ENCODE data around the gene TXNRD1. TPM values are rescaled to one million over a fixed set of nuclear protein-coding genes. Genes with fewer than 3 reads are reported as not detected.
A peak's percentile ranks its signal among the peaks of the same experiment; 100 is the strongest.
"Not testable (repeated sequence)": the region's sequence is repeated elsewhere in the genome, so short reads cannot be mapped to it uniquely, and the experiment has no call there.

The TXNRD1 gene
- total RNA-seq, 1 experiment from 2014 or later = 69.4 TPM

DNA sequence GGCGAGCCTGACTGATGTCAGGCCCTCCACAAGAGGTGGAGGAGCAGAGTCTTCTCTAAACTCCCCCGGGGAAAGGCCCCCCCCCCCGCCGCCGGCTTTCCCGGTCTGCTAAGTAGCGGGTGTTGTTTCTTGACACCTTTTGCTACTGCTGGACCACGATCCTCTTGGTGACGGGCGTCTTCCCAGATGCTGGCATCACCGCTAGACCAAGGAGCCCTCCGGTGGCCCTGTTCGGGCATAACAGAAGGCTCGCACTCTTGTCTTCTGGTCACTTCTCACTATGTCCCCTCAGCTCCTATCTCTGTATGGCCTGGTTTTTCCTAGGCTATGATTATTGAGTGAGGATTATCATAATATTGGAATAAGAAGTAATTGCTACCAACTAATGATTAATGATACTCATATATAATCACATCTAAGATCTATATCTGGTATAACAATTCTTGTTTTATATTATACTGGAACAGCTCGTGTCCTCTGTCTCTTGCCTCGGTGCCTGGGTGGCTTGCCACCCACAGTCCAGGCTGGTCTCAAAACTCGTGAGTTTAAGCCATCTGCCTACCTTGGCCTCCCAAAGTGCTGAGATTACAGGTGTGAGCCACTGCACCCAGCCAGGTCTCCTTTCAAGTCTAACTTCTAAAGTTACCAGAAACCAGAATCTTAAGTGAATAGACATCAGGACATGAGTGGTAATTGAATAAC, 78.7 kb downstream of the TXNRD1 start:
- not testable (repeated sequence) for H2AFZ ChIP-seq (ENCODE audit: low read length); H3K4me1 ChIP-seq (ENCODE audit: low read length); H3K4me3 ChIP-seq (ENCODE audit: low read length); H3K4me2 ChIP-seq (ENCODE audit: low read depth, low read length, poor library complexity, severe bottlenecking); H3K27me3 ChIP-seq (ENCODE audit: low read length); H3K27ac ChIP-seq (ENCODE audit: low read length); H3K9ac ChIP-seq (ENCODE audit: low read length); H3K9me3 ChIP-seq (ENCODE audit: low read length); H3K9me2 ChIP-seq (replicated peaks; ENCODE audit: insufficient read depth, low read length)
- H3K79me2 ChIP-seq (ENCODE audit: low read length) = peaks cover 89% of the 10 kb centered on the region
- DNase-seq = peak; percentile 48
- H3K36me3 ChIP-seq (ENCODE audit: insufficient read depth, low read length) = peaks cover 46% of the 10 kb centered on the region; the same call in 1 of the 2 replicates
- peaks cover 30% of the 10 kb centered on the region for H4K20me1 ChIP-seq (ENCODE audit: insufficient read depth, low read depth, low read length)

DNA sequence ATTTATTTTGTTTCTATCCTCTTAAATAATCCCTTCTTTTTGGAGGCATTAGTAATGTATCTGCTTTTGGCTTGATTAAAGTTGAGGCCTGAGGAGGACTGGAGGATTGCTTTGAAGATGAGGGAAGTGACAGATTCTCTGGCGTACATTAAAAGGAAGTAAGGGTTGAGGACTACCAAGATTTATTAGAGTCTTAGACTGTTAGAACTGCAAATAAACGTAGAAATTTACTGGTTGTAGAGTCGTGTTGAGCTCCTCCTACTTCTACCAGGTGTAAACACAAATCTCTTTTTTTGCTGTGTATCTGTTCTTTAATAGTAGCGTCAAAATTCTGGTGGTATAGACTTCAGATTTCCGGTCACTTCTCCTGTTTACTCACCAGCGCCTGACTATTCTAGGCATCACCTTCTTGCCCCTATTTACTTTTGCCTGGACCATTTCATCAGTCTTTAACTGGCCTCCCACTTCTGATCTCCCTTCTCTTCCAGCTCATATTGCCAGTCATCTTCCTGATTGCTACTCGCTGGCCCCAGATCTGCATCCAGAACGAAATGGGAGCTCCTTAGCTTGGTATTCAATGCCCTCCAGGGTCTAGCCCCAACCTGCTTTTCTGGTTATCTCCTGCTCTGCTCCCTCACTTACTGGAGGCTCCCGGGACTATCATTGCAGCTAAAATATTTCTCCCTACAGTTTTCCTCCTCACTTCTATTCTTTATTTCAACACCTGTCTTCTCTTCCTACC, 79.5 kb downstream of the TXNRD1 start:
- Histone ChIP-seq H2AFZ (ENCODE audit: low read length) (no peak overlapping the region), H3K4me3 (ENCODE audit: low read length) (no peak overlapping the region), H3K27ac (ENCODE audit: low read length) (no peak overlapping the region), H3K27me3 (ENCODE audit: low read length) (no peaks in the 10 kb centered on the region), H3K4me2 (ENCODE audit: low read depth, low read length, poor library complexity, severe bottlenecking) (no peak overlapping the region), H3K9me3 (ENCODE audit: low read length) (no peaks in the 10 kb centered on the region), H3K36me3 (ENCODE audit: insufficient read depth, low read length) (peaks cover 46% of the 10 kb centered on the region; the same call in 1 of the 2 replicates), H3K4me1 (ENCODE audit: low read length) (peaks cover 2% of the 10 kb centered on the region; the same call in 1 of the 2 replicates), H3K9me2 (replicated peaks; ENCODE audit: insufficient read depth, low read length) (no peaks in the 10 kb centered on the region), H3K79me2 (ENCODE audit: low read length) (peaks cover 89% of the 10 kb centered on the region), H4K20me1 (ENCODE audit: insufficient read depth, low read depth, low read length) (peaks cover 30% of the 10 kb centered on the region), H3K9ac (ENCODE audit: low read length) (no peak overlapping the region)
- DNase-seq = no peak

DNA sequence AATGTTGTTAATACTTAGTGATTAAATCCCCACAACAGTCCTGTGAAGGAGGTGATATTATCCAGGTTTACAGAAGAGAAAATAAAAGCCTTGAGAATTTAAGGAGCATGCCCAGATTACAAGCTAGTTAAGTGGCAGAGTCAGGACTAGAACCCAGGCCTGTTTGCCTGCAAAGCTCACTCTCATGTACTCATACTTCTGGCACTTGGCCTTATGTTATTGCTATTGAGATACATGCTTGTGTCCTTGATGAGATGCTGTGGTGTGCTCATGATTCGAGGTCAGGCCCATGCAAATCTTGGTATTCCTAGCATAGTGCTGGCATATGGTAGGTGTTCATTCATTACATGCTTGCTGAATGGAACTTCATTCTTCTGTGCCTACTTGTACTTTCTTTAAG, 80.4 kb downstream of the TXNRD1 start:
- Histone ChIP-seq H4K20me1 (ENCODE audit: insufficient read depth, low read depth, low read length) (peaks cover 34% of the 10 kb centered on the region), H3K9me2 (replicated peaks; ENCODE audit: insufficient read depth, low read length) (no peaks in the 10 kb centered on the region), H2AFZ (ENCODE audit: low read length) (no peak overlapping the region), H3K9ac (ENCODE audit: low read length) (no peak overlapping the region), H3K27ac (ENCODE audit: low read length) (no peak overlapping the region), H3K4me2 (ENCODE audit: low read depth, low read length, poor library complexity, severe bottlenecking) (no peak overlapping the region), H3K79me2 (ENCODE audit: low read length) (peaks cover 90% of the 10 kb centered on the region), H3K27me3 (ENCODE audit: low read length) (no peaks in the 10 kb centered on the region), H3K36me3 (ENCODE audit: insufficient read depth, low read length) (peaks cover 43% of the 10 kb centered on the region; the same call in 1 of the 2 replicates), H3K4me1 (ENCODE audit: low read length) (peaks cover 2% of the 10 kb centered on the region; the same call in 1 of the 2 replicates), H3K9me3 (ENCODE audit: low read length) (no peaks in the 10 kb centered on the region), H3K4me3 (ENCODE audit: low read length) (no peak overlapping the region)
- no peak for DNase-seq

DNA sequence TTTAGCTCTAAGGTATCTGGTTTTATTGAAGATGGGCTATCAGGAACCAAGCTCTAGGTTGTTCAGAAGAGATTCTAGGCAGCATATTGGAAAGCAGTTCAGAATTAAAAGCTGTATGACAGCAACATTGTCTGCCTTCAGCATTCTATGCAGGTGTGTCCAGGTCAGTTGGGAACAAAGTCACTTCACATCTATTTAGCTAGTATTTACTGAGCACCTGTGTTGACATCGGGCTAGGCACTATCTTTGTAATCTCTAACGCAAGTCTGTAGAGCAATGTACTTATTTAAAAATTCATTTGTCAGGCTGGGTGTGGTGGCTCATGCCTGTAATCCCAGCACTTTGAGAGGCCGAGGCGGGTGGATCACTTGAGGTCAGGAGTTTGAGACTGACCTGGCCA, 81.1 kb downstream of the TXNRD1 start:
- peaks cover 40% of the 10 kb centered on the region; the same call in 1 of the 2 replicates for H3K36me3 ChIP-seq (ENCODE audit: insufficient read depth, low read length)
- no peak overlapping the region for H3K27ac ChIP-seq (ENCODE audit: low read length)
- no peaks in the 10 kb centered on the region for H3K27me3 ChIP-seq (ENCODE audit: low read length)
- no peaks in the 10 kb centered on the region for H3K9me2 ChIP-seq (replicated peaks; ENCODE audit: insufficient read depth, low read length)
- no peak overlapping the region for H3K9ac ChIP-seq (ENCODE audit: low read length)
- H3K4me2 ChIP-seq (ENCODE audit: low read depth, low read length, poor library complexity, severe bottlenecking) = no peak overlapping the region
- H3K79me2 ChIP-seq (ENCODE audit: low read length) = peaks cover 94% of the 10 kb centered on the region
- DNase-seq = no peak
- H3K4me1 ChIP-seq (ENCODE audit: low read length) = peaks cover 2% of the 10 kb centered on the region; the same call in 1 of the 2 replicates
- H3K9me3 ChIP-seq (ENCODE audit: low read length) = no peaks in the 10 kb centered on the region
- peaks cover 36% of the 10 kb centered on the region for H4K20me1 ChIP-seq (ENCODE audit: insufficient read depth, low read depth, low read length)
- no peak overlapping the region for H2AFZ ChIP-seq (ENCODE audit: low read length)
- H3K4me3 ChIP-seq (ENCODE audit: low read length) = no peak overlapping the region

DNA sequence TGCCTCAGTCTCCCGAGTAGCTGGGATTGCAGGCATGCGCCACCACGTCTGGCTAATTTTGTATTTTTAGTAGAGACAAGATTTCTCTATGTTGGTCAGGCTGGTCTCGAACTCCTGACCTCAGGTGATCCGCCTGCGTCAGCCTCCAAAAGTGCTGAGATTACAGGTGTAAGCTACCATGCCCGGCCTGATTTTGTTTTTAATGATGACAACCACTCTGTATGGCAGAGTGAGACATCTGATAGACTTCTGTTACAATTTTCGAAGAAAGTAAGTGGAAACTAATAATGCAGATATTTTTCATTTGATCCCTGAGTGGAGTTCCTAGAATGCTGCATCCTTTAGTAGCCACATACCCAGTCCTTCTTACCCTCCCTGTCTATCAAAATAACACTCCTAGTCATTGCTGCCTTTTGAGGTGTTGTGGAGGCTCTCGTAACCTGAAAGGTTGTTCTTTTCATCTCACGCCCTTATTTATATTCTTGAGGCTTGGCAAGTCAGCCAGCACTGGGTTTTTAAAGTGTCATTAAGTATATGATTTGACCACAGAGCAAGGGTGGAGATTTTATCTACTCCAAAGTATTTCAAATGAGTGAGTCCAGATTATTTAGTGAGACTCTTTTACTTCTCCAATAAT, 82.0 kb downstream of the TXNRD1 start:
- Histone ChIP-seq H3K27me3 (ENCODE audit: low read length) (no peaks in the 10 kb centered on the region), H4K20me1 (ENCODE audit: insufficient read depth, low read depth, low read length) (peaks cover 36% of the 10 kb centered on the region), H3K9me3 (ENCODE audit: low read length) (no peaks in the 10 kb centered on the region), H2AFZ (ENCODE audit: low read length) (no peak overlapping the region), H3K4me2 (ENCODE audit: low read depth, low read length, poor library complexity, severe bottlenecking) (no peak overlapping the region), H3K9ac (ENCODE audit: low read length) (no peak overlapping the region), H3K27ac (ENCODE audit: low read length) (no peak overlapping the region), H3K4me1 (ENCODE audit: low read length) (peaks cover 2% of the 10 kb centered on the region; the same call in 1 of the 2 replicates), H3K4me3 (ENCODE audit: low read length) (no peak overlapping the region), H3K36me3 (ENCODE audit: insufficient read depth, low read length) (peaks cover 40% of the 10 kb centered on the region; the same call in 1 of the 2 replicates), H3K79me2 (ENCODE audit: low read length) (peaks cover 92% of the 10 kb centered on the region), H3K9me2 (replicated peaks; ENCODE audit: insufficient read depth, low read length) (no peaks in the 10 kb centered on the region)
- no peak for DNase-seq

DNA sequence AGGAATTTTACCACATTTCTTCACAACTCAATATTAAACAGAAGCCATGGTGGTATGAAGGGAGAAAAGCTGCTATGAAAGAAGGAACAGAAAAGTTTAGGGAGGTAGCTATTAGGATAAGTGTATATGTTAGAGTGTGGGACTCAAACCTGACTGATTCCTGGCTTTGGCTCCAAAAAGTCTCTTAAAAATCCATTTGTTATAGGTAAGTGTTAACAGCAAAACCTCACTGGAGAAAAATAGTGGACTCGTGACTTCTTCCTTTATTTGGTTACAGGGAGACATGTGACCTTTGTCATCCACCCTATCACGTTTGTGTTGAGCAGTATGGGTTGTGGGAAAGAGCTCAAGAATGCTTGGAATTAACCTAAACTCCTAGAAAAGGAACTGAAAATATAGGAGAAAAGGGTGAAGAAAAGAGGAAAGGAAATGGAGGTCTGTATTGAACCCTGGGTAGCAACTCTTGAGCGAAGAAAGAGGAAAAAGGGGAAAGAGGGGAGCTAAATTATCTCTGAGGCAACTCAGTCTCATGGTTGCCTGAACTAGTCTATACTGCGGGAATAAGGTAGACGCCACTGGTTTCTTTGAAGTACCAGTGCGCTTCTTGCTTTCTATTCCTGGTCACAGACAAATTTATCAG, 84.4 kb downstream of the TXNRD1 start:
- Histone ChIP-seq H3K27ac (ENCODE audit: low read length) (no peak overlapping the region), H3K4me2 (ENCODE audit: low read depth, low read length, poor library complexity, severe bottlenecking) (no peak overlapping the region), H3K9ac (ENCODE audit: low read length) (no peak overlapping the region), H3K4me3 (ENCODE audit: low read length) (no peak overlapping the region), H3K4me1 (ENCODE audit: low read length) (peaks cover 13% of the 10 kb centered on the region), H2AFZ (ENCODE audit: low read length) (no peak overlapping the region), H3K36me3 (ENCODE audit: insufficient read depth, low read length) (peaks cover 38% of the 10 kb centered on the region; the same call in 1 of the 2 replicates), H3K9me2 (replicated peaks; ENCODE audit: insufficient read depth, low read length) (no peaks in the 10 kb centered on the region), H3K27me3 (ENCODE audit: low read length) (no peaks in the 10 kb centered on the region), H3K9me3 (ENCODE audit: low read length) (no peaks in the 10 kb centered on the region), H3K79me2 (ENCODE audit: low read length) (peaks cover 94% of the 10 kb centered on the region), H4K20me1 (ENCODE audit: insufficient read depth, low read depth, low read length) (peaks cover 35% of the 10 kb centered on the region)
- DNase-seq = no peak

DNA sequence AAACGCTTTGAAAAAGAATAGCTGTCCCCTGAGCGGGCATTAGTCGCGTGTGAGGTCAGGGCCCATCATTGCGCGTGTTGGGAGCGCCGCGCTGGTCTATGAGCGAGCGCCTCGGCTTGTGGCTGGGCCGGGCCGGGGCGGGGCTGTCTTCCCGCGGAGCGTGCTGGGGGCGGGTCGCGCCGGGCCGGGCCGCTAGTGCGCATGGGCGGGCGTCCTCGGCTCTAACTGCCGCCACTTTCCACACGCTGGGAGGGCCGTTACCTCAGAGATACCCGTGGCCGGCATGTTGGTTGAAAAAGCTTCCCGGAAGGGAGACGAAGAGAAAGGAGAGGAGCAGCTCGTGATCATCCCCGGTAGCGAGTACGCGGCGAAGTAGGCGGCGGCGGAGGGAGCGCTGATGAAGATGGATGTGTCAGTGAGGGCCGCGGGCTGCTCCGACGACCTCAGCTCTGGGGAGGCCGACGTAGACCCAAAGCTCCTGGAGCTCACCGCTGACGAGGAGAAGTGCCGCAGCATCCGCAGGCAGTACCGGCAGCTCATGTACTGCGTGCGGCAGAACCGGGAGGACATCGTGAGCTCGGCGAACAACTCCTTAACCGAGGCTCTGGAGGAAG, 88.1 kb downstream of the TXNRD1 start, which contains the start of gene EID3:
Gene EID3, plus strand, starts transcription at position 202 of the 614 bp plus-strand sequence. Its CDS starts 196 bp downstream, at position 398.
- Histone ChIP-seq H2AFZ (ENCODE audit: low read length) (no peak within 1 kb of the TSS), H3K4me2 (ENCODE audit: low read depth, low read length, poor library complexity, severe bottlenecking) (no peak within 1 kb of the TSS), H3K4me3 (ENCODE audit: low read length) (no peak within 1 kb of the TSS)

More for the DNA sequence above, 88.1 kb downstream of the TXNRD1 start, which contains the start of gene EID3:
- peaks cover 96% of the 10 kb centered on the region for H3K79me2 ChIP-seq (ENCODE audit: low read length)
- H3K36me3 ChIP-seq (ENCODE audit: insufficient read depth, low read length) = peaks cover 20% of the 10 kb centered on the region; the same call in 1 of the 2 replicates
- no peak within 1 kb of the TSS for H3K27ac ChIP-seq (ENCODE audit: low read length)
- peaks cover 30% of the 10 kb centered on the region for H4K20me1 ChIP-seq (ENCODE audit: insufficient read depth, low read depth, low read length)
- no peak within 1 kb of the TSS for H3K9ac ChIP-seq (ENCODE audit: low read length)
- H3K4me1 ChIP-seq (ENCODE audit: low read length) = peaks cover 19% of the 10 kb centered on the region
- no peaks in the 10 kb centered on the region for H3K9me3 ChIP-seq (ENCODE audit: low read length)
- H3K9me2 ChIP-seq (replicated peaks; ENCODE audit: insufficient read depth, low read length) = no peaks in the 10 kb centered on the region
- DNase-seq = no peak
- H3K27me3 ChIP-seq (ENCODE audit: low read length) = no peaks in the 10 kb centered on the region

All from Karpas-422 (cell line).